HepG2 (cell line): Measurements from ENCODE around the gene MZF1. TPM values are rescaled to one million over a fixed set of nuclear protein-coding genes. Genes with fewer than 3 reads are reported as not detected.

Experiments used
- ATAC-seq: fragments of 200-7000 bp; cut with Tn5 transposase; 3 replicates; pipeline ENCODE4 v1.9.1; 2020; ENCODE audit warnings: mild to moderate bottlenecking, moderate library complexity
- BruUV-seq: library from RNA; stranded (reverse); fragments of 400-500 nt; replicated peaks from 2 replicates; lab custom pipeline; 2021; lab: Mats Ljungman, UMichigan
- CTCF ChIA-PET: fragments of 300-600 bp; formaldehyde crosslinking; extraction: SDS; loops from one replicate; lab custom pipeline; 2021; ENCODE audit warnings: low total read pairs, inconsistent platforms, low intra/inter-chr PET ratio; lab: Yijun Ruan, JAX
- POLR2A ChIA-PET: fragments of 350-600 bp; sonication (Branson Sonifier 250); formaldehyde crosslinking; loops from one replicate; lab custom pipeline; 2020; ENCODE audit warnings: antibody characterized with exemption, inconsistent platforms; lab: Yijun Ruan, JAX
- DNase-seq: peaks from one replicate; pipeline ENCODE4 v3.0.0-alpha.2; 2015; ENCODE audit warnings: low spot score
- FAIRE-seq: peaks from 3 replicates; lab custom pipeline; 2011; peaks lifted over from hg19 to GRCh38; lab: Jason Lieb, UNC
- H2AFZ ChIP-seq: one replicate; pipeline ENCODE4 v1.6.1; 2011; ENCODE audit warnings: low read length, inconsistent platforms
- H3K27ac ChIP-seq: fragments of 300-600 bp; 3 replicates; pipeline ENCODE4 v1.8.0; 2011; ENCODE audit warnings: mixed run types, mild to moderate bottlenecking, mixed read lengths, low read length, inconsistent platforms; ENCODE audit not compliant: insufficient read depth; ENCODE audit errors: extremely low read length
- H3K27me3 ChIP-seq, 2 experiments: fragments of 200-600 bp in 1 of 2; 2 replicates in 1 of 2; 3 replicates in 1 of 2; pipeline versions ENCODE4 v1.6.0 to v1.8.0; 2011; ENCODE audit warnings: low read length in 2 of 2, mild to moderate bottlenecking in 2 of 2, moderate library complexity in 2 of 2, inconsistent platforms in 1 of 2; ENCODE audit not compliant: insufficient read depth in 2 of 2, control insufficient read depth in 1 of 2
- H3K36me3 ChIP-seq, 2 experiments: fragments of 200-600 bp in 1 of 2; replicated peaks in 1 of 2; 2 replicates in 1 of 2; 3 replicates in 1 of 2; pipeline versions ENCODE4 v1.5.1 to v1.8.0; 2011; ENCODE audit warnings: low read length in 2 of 2, inconsistent platforms in 1 of 2; ENCODE audit not compliant: insufficient read depth in 2 of 2, control insufficient read depth in 1 of 2
- H3K4me1 ChIP-seq: 2 replicates; pipeline ENCODE4 v1.5.1; 2012; ENCODE audit warnings: low read length, inconsistent platforms; ENCODE audit not compliant: insufficient read depth
- H3K4me2 ChIP-seq: 2 replicates; pipeline ENCODE4 v1.6.0; 2011; ENCODE audit warnings: low read depth, low read length, inconsistent platforms
- H3K4me3 ChIP-seq, 3 experiments: fragments of 200-600 bp in 1 of 3; sonication (generic), shearing (Covaris generic) in 1 of 3; replicated peaks in 1 of 3; 2 replicates each; pipeline ENCODE4 v1.5.1; 2011 to 2016; ENCODE audit warnings: low read length in 3 of 3, inconsistent platforms in 2 of 3, low read depth in 2 of 3, mild to moderate bottlenecking in 2 of 3, control low read depth in 1 of 3, mixed read lengths in 1 of 3; ENCODE audit not compliant: insufficient read depth in 1 of 3
- H3K79me2 ChIP-seq: one replicate; pipeline ENCODE4 v1.6.1; 2011; ENCODE audit warnings: low read length, inconsistent platforms; ENCODE audit not compliant: insufficient read depth
- H3K9ac ChIP-seq: 2 replicates; pipeline ENCODE4 v1.6.0; 2011; ENCODE audit warnings: mild to moderate bottlenecking, low read depth, low read length, inconsistent platforms; ENCODE audit not compliant: insufficient read depth
- H3K9me3 ChIP-seq: 2 replicates; pipeline ENCODE4 v1.5.1; 2012; ENCODE audit warnings: mild to moderate bottlenecking, low read length
- H4K20me1 ChIP-seq: 2 replicates; pipeline ENCODE4 v1.6.0; 2011; ENCODE audit warnings: inconsistent platforms, mild to moderate bottlenecking, low read length, moderate library complexity; ENCODE audit not compliant: insufficient read depth
- BRD4 ChIP-seq: sonication (generic); formaldehyde crosslinking; IDR thresholded peaks from 2 replicates; pipeline ENCODE4 v1.4.0; 2020; ENCODE audit warnings: missing genetic modification reagents
- FOXO1 ChIP-seq: sonication (generic); formaldehyde crosslinking; IDR thresholded peaks from 2 replicates; pipeline ENCODE4 v1.4.0; 2020; ENCODE audit warnings: missing genetic modification reagents
- FOXP1 ChIP-seq, 2 experiments: fragments of 450-650 bp in 1 of 2; IDR thresholded peaks; 2 replicates each; pipeline ENCODE4 v1.6.1; 2017 to 2018; ENCODE audit warnings: antibody characterized with exemption in 1 of 2
- GABPA ChIP-seq, 2 experiments: IDR thresholded peaks; 2 replicates each; pipeline ENCODE4 v1.6.1; 2011 to 2016; ENCODE audit warnings: low read depth in 2 of 2, low read length in 1 of 2, missing biosample characterization in 1 of 2, missing genetic modification characterization in 1 of 2
- KDM5B ChIP-seq: sonication (generic); formaldehyde crosslinking; IDR thresholded peaks from 2 replicates; pipeline ENCODE4 v1.4.0; 2020; ENCODE audit warnings: missing genetic modification reagents, mild to moderate bottlenecking, borderline replicate concordance
- KLF9 ChIP-seq: IDR thresholded peaks from 2 replicates; pipeline ENCODE4 v1.6.1; 2016; ENCODE audit warnings: low read depth
- MIER3 ChIP-seq: IDR thresholded peaks from 2 replicates; pipeline ENCODE4 v1.6.1; 2016; ENCODE audit warnings: missing compliant biosample characterization, borderline replicate concordance
- MTF1 ChIP-seq: sonication (generic); formaldehyde crosslinking; IDR thresholded peaks from 2 replicates; pipeline ENCODE4 v1.5.0; 2020; ENCODE audit warnings: missing genetic modification reagents
- ZBTB7A ChIP-seq: sonication (generic); formaldehyde crosslinking; IDR thresholded peaks from 2 replicates; pipeline ENCODE4 v1.8.0; 2022; ENCODE audit warnings: mild to moderate bottlenecking, missing genetic modification reagents
- ZNF225 ChIP-seq: sonication (generic); formaldehyde crosslinking; IDR thresholded peaks from 2 replicates; pipeline ENCODE4 v1.4.0; 2020; ENCODE audit warnings: mild to moderate bottlenecking, missing genetic modification reagents
- ZNF263 ChIP-seq: sonication (generic); formaldehyde crosslinking; IDR thresholded peaks from 2 replicates; pipeline ENCODE4 v1.4.0; 2020; ENCODE audit warnings: missing genetic modification reagents
- WGBS: methylation state at CpG from one replicate; pipeline ENCODE4 v1.1.6; 2017; ENCODE audit warnings: low lambda C conversion rate; 5-methylcytosine and 5-hydroxymethylcytosine counted together
- in situ Hi-C: cut with HindIII; loops from 2 replicates; pipeline ENCODE4 v1.10.0; 2017; ENCODE audit warnings: low pct_unique_long_range_greater_than_20kb; ENCODE audit not compliant: extremely low pct_ligation_motif_present
- intact Hi-C: fragments of 100-400 bp; cut with micrococcal nuclease; formaldehyde crosslinking; loops from one replicate; pipeline ENCODE4 v1.10.0; 2022; ENCODE audit not compliant: unreplicated experiment
- polyA plus RNA-seq, 8 experiments: library from polyadenylated mRNA; depleted of rRNA in 3 of 8; stranded (reverse) in 7 of 8; unstranded in 1 of 8; fragments of >200 nt; fragmentation: Illumina TruSeq in 4 of 8; extraction: Trizol in 4 of 8; gene quantifications; 2 replicates each; pipeline versions ENCODE4 v1.2.1 to v1.2.3, GENCODE V29; 2011 to 2016; ENCODE audit warnings: low read depth in 4 of 8, missing spikeins in 1 of 8, mixed read lengths in 1 of 8; ENCODE audit not compliant: insufficient read depth in 1 of 8
- total RNA-seq, 5 experiments: library from RNA; depleted of rRNA; stranded (reverse); fragments of >200 nt; fragmentation: Illumina TruSeq; extraction: Trizol; gene quantifications; 2 replicates each; pipeline ENCODE4 v1.2.3, GENCODE V29; 2016; ENCODE audit warnings: low read depth in 1 of 5
- TF ChIP-seq, protein P1 (sequence below): sonication (generic); formaldehyde crosslinking; IDR thresholded peaks from 2 replicates; pipeline ENCODE4 v1.4.0; 2020; ENCODE audit warnings: missing genetic modification reagents
- TF ChIP-seq, protein P2 (sequence below): sonication (generic); formaldehyde crosslinking; IDR thresholded peaks from 2 replicates; pipeline ENCODE4 v1.5.0; 2020; ENCODE audit warnings: missing genetic modification reagents
- TF ChIP-seq, protein P3 (sequence below): IDR thresholded peaks from 2 replicates; pipeline ENCODE4 v1.6.1; 2016; ENCODE audit warnings: missing compliant biosample characterization, missing genetic modification reagents, borderline replicate concordance
- TF ChIP-seq, protein P4 (sequence below): sonication (generic); formaldehyde crosslinking; IDR thresholded peaks from 2 replicates; pipeline ENCODE4; 2020; ENCODE audit warnings: missing genetic modification reagents, mild to moderate bottlenecking, borderline replicate concordance

Gene MZF1
- total and polyA plus RNA-seq, 2 of the 13 experiments (the other 11 are each of a cell fraction or from before 2014, with no cell fraction given) = 3.1 to 8.1 TPM

DNA sequence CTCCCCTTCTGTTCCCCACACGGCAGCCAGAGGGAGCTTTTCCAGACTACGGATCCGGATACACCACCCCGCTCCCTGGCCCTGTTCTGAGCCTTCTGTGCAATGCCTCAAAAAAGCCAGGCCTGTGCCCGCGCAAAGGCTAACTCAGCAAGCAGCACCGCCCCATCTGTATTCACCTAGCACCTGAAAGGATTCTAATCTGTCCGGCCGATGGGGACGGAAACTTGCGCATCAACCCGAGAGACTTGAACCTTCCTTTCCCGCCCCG, 54.1 kb downstream of the MZF1 start:
- Histone ChIP-seq H3K36me3 (peaks cover 5 to 6% of the 10 kb centered on the region in 2 experiments; a peak in 4 of 5 replicates), H3K27me3 (no peaks in the 10 kb centered on the region; a peak in 1 of 5 replicates), H3K27ac (peak overlapping the region; percentile 88), H4K20me1 (no peaks in the 10 kb centered on the region), H3K4me1 (peaks cover 31% of the 10 kb centered on the region), H3K9me3 (no peaks in the 10 kb centered on the region), H3K4me2 (peak overlapping the region; percentile 93), H3K4me3 (peak overlapping the region; percentile 78 to 94 (median 90)), H2AFZ (no peak overlapping the region), H3K79me2 (peaks cover 25% of the 10 kb centered on the region), H3K9ac (peak overlapping the region; percentile 89)
- DNase-seq (peak; percentile 73), ATAC-seq (peak; percentile 73), FAIRE-seq (peak; percentile 54)
- 2% methylated on average over 9 of the region's 14 CpGs for WGBS
- ChIA-PET POLR2A (interaction anchor here (0.8 to 4.1 kb wide), 11 partner anchors 8 to 193 kb away, joined by 3 to 59 read pairs (median 14); partner anchors contain the start of genes CHMP2A, SLC27A5, TRIM28 and UBE2M), CTCF (no interaction called here)
- BruUV-seq = no TSS peak
- in situ Hi-C loops = no loop called here
- intact Hi-C loops = loop anchor here (2.0 to 5.0 kb wide), 3 partner anchors 20 to 192 kb away; partner anchors contain the start of genes ZNF324 and ZSCAN22
- TF ChIP-seq MIER3 (CRISPR knock-in tag) (no peak), FOXO1 (CRISPR knock-in tag) (no peak; the same call in 1 of the 2 replicates), ZBTB7A (CRISPR knock-in tag) (no peak; the same call in 1 of the 2 replicates), KLF9 (no peak), ZNF263 (peak; percentile 15; the same call in 1 of the 2 replicates), FOXP1 (IDR thresholded peaks at IDR 0.05) (no peak), FOXP1 (CRISPR knock-in tag; IDR thresholded peaks at IDR 0.05) (no peak), BRD4 (CRISPR knock-in tag) (0 out of 2 replicates have a peak, but pooled peaks have one; percentile 2), KDM5B (CRISPR knock-in tag) (no peak), ZNF225 (CRISPR knock-in tag) (0 out of 2 replicates have a peak, but pooled peaks have one; percentile 15), MTF1 (CRISPR knock-in tag) (0 out of 2 replicates have a peak, but pooled peaks have one; percentile 26), GABPA (IDR thresholded peaks at IDR 0.05; ENCODE audit: low read depth, low read length) (peak; percentile 25; the same call in 1 of the 2 replicates), GABPA (CRISPR knock-in tag; IDR thresholded peaks at IDR 0.05; ENCODE audit: low read depth) (peak; percentile 70)
- TF ChIP-seq, protein P1, sequence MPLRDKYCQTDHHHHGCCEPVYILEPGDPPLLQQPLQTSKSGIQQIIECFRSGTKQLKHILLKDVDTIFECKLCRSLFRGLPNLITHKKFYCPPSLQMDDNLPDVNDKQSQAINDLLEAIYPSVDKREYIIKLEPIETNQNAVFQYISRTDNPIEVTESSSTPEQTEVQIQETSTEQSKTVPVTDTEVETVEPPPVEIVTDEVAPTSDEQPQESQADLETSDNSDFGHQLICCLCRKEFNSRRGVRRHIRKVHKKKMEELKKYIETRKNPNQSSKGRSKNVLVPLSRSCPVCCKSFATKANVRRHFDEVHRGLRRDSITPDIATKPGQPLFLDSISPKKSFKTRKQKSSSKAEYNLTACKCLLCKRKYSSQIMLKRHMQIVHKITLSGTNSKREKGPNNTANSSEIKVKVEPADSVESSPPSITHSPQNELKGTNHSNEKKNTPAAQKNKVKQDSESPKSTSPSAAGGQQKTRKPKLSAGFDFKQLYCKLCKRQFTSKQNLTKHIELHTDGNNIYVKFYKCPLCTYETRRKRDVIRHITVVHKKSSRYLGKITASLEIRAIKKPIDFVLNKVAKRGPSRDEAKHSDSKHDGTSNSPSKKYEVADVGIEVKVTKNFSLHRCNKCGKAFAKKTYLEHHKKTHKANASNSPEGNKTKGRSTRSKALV (CRISPR knock-in tag) = peak; percentile 23; the same call in 1 of the 2 replicates
- TF ChIP-seq, protein P2, sequence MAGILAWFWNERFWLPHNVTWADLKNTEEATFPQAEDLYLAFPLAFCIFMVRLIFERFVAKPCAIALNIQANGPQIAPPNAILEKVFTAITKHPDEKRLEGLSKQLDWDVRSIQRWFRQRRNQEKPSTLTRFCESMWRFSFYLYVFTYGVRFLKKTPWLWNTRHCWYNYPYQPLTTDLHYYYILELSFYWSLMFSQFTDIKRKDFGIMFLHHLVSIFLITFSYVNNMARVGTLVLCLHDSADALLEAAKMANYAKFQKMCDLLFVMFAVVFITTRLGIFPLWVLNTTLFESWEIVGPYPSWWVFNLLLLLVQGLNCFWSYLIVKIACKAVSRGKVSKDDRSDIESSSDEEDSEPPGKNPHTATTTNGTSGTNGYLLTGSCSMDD (CRISPR knock-in tag) = no peak
- TF ChIP-seq, protein P3, sequence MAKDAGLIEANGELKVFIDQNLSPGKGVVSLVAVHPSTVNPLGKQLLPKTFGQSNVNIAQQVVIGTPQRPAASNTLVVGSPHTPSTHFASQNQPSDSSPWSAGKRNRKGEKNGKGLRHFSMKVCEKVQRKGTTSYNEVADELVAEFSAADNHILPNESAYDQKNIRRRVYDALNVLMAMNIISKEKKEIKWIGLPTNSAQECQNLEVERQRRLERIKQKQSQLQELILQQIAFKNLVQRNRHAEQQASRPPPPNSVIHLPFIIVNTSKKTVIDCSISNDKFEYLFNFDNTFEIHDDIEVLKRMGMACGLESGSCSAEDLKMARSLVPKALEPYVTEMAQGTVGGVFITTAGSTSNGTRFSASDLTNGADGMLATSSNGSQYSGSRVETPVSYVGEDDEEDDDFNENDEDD (CRISPR knock-in tag) = peak; percentile 52; the same call in 1 of the 2 replicates
- TF ChIP-seq, protein P4, sequence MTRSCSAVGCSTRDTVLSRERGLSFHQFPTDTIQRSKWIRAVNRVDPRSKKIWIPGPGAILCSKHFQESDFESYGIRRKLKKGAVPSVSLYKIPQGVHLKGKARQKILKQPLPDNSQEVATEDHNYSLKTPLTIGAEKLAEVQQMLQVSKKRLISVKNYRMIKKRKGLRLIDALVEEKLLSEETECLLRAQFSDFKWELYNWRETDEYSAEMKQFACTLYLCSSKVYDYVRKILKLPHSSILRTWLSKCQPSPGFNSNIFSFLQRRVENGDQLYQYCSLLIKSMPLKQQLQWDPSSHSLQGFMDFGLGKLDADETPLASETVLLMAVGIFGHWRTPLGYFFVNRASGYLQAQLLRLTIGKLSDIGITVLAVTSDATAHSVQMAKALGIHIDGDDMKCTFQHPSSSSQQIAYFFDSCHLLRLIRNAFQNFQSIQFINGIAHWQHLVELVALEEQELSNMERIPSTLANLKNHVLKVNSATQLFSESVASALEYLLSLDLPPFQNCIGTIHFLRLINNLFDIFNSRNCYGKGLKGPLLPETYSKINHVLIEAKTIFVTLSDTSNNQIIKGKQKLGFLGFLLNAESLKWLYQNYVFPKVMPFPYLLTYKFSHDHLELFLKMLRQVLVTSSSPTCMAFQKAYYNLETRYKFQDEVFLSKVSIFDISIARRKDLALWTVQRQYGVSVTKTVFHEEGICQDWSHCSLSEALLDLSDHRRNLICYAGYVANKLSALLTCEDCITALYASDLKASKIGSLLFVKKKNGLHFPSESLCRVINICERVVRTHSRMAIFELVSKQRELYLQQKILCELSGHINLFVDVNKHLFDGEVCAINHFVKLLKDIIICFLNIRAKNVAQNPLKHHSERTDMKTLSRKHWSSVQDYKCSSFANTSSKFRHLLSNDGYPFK (CRISPR knock-in tag) = no peak
